ENCODE data around the gene DGKQ. TPM values are rescaled to one million over a fixed set of nuclear protein-coding genes. Genes with fewer than 3 reads are reported as not detected.

DGKQ gene
- total and polyA plus RNA-seq, 2 of the 13 experiments (the other 11 are each of a cell fraction or from before 2014, with no cell fraction given), result 4.5 to 7.2 TPM

GRCh38 chr4:1009542-1010394, 36.4 kb upstream of the DGKQ start (continued):
- no peak for TF ChIP-seq AGO2 (optimal IDR thresholded peaks at IDR 0.05; ENCODE audit: low read depth, low read length)
- TF ChIP-seq ZBTB37 (CRISPR knock-in tag; IDR thresholded peaks at IDR 0.05), result no peak
- TF ChIP-seq GATAD1 (CRISPR knock-in tag; IDR thresholded peaks at IDR 0.05), result no peak
- TF ChIP-seq SOX13 (IDR thresholded peaks at IDR 0.05), result no peak
- no peak for TF ChIP-seq SOX13 (CRISPR knock-in tag; conservative IDR thresholded peaks at IDR 0.05 in 1 of 2, IDR thresholded peaks at IDR 0.05 in 1 of 2)
- TF ChIP-seq SALL1 (CRISPR knock-in tag; IDR thresholded peaks at IDR 0.05), result peak; percentile 51
- TF ChIP-seq E2F5 (CRISPR knock-in tag; conservative IDR thresholded peaks at IDR 0.05), result no peak
- TF ChIP-seq GLI4 (CRISPR knock-in tag; IDR thresholded peaks at IDR 0.05; ENCODE audit: borderline replicate concordance), result no peak
- TF ChIP-seq ZFP36L2 (CRISPR knock-in tag; IDR thresholded peaks at IDR 0.05), result no peak
- TF ChIP-seq NR1H2 (CRISPR knock-in tag; IDR thresholded peaks at IDR 0.05; ENCODE audit: borderline replicate concordance, low read depth), result no peak
- no peak for TF ChIP-seq JARID2 (CRISPR knock-in tag; IDR thresholded peaks at IDR 0.05; ENCODE audit: insufficient replicate concordance)
- TF ChIP-seq, protein P1, sequence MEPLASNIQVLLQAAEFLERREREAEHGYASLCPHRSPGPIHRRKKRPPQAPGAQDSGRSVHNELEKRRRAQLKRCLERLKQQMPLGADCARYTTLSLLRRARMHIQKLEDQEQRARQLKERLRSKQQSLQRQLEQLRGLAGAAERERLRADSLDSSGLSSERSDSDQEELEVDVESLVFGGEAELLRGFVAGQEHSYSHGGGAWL (CRISPR knock-in tag; IDR thresholded peaks at IDR 0.05), result no peak
- TF ChIP-seq CBX5 (CRISPR knock-in tag; IDR thresholded peaks at IDR 0.05; ENCODE audit: borderline replicate concordance), result no peak
- TF ChIP-seq ZNF256 (CRISPR knock-in tag; conservative IDR thresholded peaks at IDR 0.05), result no peak
- TF ChIP-seq MAFK (conservative IDR thresholded peaks at IDR 0.05 in 1 of 2, IDR thresholded peaks at IDR 0.05 in 1 of 2; ENCODE audit: low read length in 2 of 2), result no peak
- peak; percentile 47; the same call in 1 of the 2 replicates for TF ChIP-seq MAZ (IDR thresholded peaks at IDR 0.05; ENCODE audit: borderline replicate concordance, low read depth, low read length)
- TF ChIP-seq MAZ (CRISPR knock-in tag; IDR thresholded peaks at IDR 0.05; ENCODE audit: low read depth), result peak; percentile 42; the same call in 1 of the 2 replicates
- no peak for TF ChIP-seq MZF1 (CRISPR knock-in tag; IDR thresholded peaks at IDR 0.05; ENCODE audit: borderline replicate concordance)
- TF ChIP-seq ARNT2 (CRISPR knock-in tag; IDR thresholded peaks at IDR 0.05; ENCODE audit: low read depth), result no peak
- no peak for TF ChIP-seq MBD4 (IDR thresholded peaks at IDR 0.05; ENCODE audit: borderline replicate concordance, low read length)
- no peak; the same call in 1 of the 2 replicates for TF ChIP-seq ZNF788 (CRISPR knock-in tag; IDR thresholded peaks at IDR 0.05; ENCODE audit: borderline replicate concordance)
- no peak for TF ChIP-seq SMAD3 (CRISPR knock-in tag; IDR thresholded peaks at IDR 0.05)
- no peak for TF ChIP-seq ZBTB42 (CRISPR knock-in tag; IDR thresholded peaks at IDR 0.05)
- no peak; the same call in 1 of the 2 replicates for TF ChIP-seq ZBTB3 (CRISPR knock-in tag; IDR thresholded peaks at IDR 0.05; ENCODE audit: borderline replicate concordance, low read depth)
- TF ChIP-seq FUBP1 (CRISPR knock-in tag; IDR thresholded peaks at IDR 0.05; ENCODE audit: borderline replicate concordance), result no peak
